HUES64 (cell line): ENCODE results near the gene RYR3.

Experiments
- H3K27ac ChIP-seq: 2 replicates; pipeline ENCODE4 v1.7.0; 2013; ENCODE audit warnings: low read depth, low read length, inconsistent platforms
- H3K27me3 ChIP-seq: 2 replicates; pipeline ENCODE4 v1.6.1; 2013; ENCODE audit warnings: mild to moderate bottlenecking, low read length; ENCODE audit not compliant: insufficient read depth
- H3K36me3 ChIP-seq: 2 replicates; pipeline ENCODE4 v1.6.1; 2013; ENCODE audit warnings: mild to moderate bottlenecking, low read length; ENCODE audit not compliant: insufficient read depth
- H3K4me1 ChIP-seq: 2 replicates; pipeline ENCODE4 v1.6.1; 2013; ENCODE audit warnings: mild to moderate bottlenecking, low read length, moderate library complexity; ENCODE audit not compliant: insufficient read depth
- H3K4me3 ChIP-seq: 2 replicates; pipeline ENCODE4 v1.5.1; 2013; ENCODE audit warnings: mild to moderate bottlenecking, low read length, moderate library complexity
- H3K9ac ChIP-seq: 2 replicates; pipeline ENCODE4 v1.6.1; 2013; ENCODE audit warnings: mild to moderate bottlenecking, low read depth, low read length
- H3K9me3 ChIP-seq: 2 replicates; pipeline ENCODE4 v1.6.1; 2013; ENCODE audit warnings: low read depth, low read length; ENCODE audit not compliant: insufficient read depth
- WGBS: fragments of 150-250, 120-280 bp; methylation state at CpG from one replicate; pipeline ENCODE4 v1.1.7; 2013; ENCODE audit warnings: missing lambda C conversion rate; 5-methylcytosine and 5-hydroxymethylcytosine counted together

The RYR3 gene

GRCh38 chr15:33384307-33384706 is 73.5 kb downstream of the RYR3 start:
- no peak overlapping the region for H3K9ac ChIP-seq
- H3K4me1 ChIP-seq: no peaks in the 10 kb centered on the region
- no peak overlapping the region for H3K4me3 ChIP-seq
- no peaks in the 10 kb centered on the region for H3K9me3 ChIP-seq
- H3K36me3 ChIP-seq: no peaks in the 10 kb centered on the region
- no peaks in the 10 kb centered on the region for H3K27me3 ChIP-seq
- 86% methylated on average over 3 of the region's 3 CpGs for WGBS
- H3K27ac ChIP-seq: no peak overlapping the region

GRCh38 chr15:33392453-33392852 is 81.7 kb downstream of the RYR3 start:
- Histone ChIP-seq H3K4me3 (no peak overlapping the region), H3K4me1 (peaks cover 10% of the 10 kb centered on the region), H3K9ac (no peak overlapping the region), H3K36me3 (no peaks in the 10 kb centered on the region), H3K27ac (no peak overlapping the region), H3K9me3 (no peaks in the 10 kb centered on the region), H3K27me3 (no peaks in the 10 kb centered on the region)
- 96% methylated on average over 2 of the region's 3 CpGs for WGBS

DNA sequence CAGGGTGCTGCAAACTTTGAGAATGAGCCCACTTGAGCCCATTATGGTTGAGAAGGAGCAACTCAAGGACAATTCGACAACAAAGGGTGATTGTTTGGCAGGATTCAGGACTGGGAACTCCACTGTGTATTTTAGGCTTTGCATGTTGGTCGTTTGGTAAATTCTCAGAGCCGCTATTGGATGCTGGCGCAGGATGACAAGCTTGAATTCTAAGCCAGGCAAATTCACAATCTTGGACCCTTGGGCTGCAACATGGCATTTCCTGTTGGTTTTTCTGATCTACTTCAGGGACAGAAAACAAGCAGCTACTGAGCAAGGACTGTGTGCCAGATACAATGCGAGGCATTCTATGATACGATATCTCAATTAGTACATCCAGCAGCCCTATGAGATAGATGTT is 82.8 kb downstream of the RYR3 start:
- 90% methylated on average over 6 of the region's 6 CpGs for WGBS
- no peaks in the 10 kb centered on the region for H3K36me3 ChIP-seq
- H3K27me3 ChIP-seq: no peaks in the 10 kb centered on the region
- no peak overlapping the region for H3K9ac ChIP-seq
- H3K27ac ChIP-seq: no peak overlapping the region
- H3K4me3 ChIP-seq: no peak overlapping the region
- H3K4me1 ChIP-seq: peaks cover 10% of the 10 kb centered on the region
- H3K9me3 ChIP-seq: no peaks in the 10 kb centered on the region

DNA sequence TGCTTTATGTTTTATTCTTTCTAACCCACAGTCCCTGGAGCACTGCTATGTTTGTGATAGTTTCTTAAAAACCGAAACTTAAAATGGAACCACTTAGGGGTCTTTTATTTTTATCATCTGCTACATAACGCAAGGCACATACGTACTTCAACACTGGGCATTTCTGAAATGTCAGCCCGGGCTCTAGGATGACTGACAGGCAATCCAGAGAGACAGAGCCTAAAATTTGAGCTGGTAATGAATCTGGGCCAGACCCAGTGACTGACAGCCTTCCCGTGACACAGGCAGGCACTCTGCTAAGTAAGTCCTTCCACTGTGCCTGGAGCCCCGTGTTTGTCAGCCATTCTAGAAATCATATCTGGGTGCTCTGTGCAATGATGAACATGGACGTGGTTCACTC is 84.6 kb downstream of the RYR3 start:
- H3K9me3 ChIP-seq: no peaks in the 10 kb centered on the region
- no peak overlapping the region for H3K4me3 ChIP-seq
- WGBS: 92% methylated on average over 7 of the region's 7 CpGs
- no peak overlapping the region for H3K27ac ChIP-seq
- no peaks in the 10 kb centered on the region for H3K27me3 ChIP-seq
- H3K36me3 ChIP-seq: no peaks in the 10 kb centered on the region
- H3K4me1 ChIP-seq: peaks cover 10% of the 10 kb centered on the region
- H3K9ac ChIP-seq: no peak overlapping the region

DNA sequence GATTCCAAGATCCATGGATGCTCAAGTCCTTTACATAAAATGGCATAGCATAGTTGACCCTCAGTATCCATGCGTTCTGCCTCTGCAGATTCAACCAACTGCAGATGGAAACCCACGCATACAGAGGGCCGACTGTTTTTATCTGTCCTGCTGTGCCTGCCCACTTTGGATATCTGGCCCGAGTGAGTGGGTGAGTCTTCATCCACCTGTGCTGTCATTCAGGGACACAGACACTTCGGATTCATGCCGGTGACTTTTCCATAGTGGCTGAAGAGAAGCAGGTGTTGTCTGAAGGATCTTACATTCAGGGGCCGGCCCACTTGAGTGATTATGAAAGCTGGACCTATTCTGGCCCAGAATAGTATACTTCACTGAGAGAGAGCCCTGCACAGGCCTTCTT is 85.1 kb downstream of the RYR3 start:
- WGBS: 93% methylated on average over 7 of the region's 7 CpGs
- Histone ChIP-seq H3K9me3 (no peaks in the 10 kb centered on the region), H3K27ac (no peak overlapping the region), H3K4me3 (no peak overlapping the region), H3K36me3 (no peaks in the 10 kb centered on the region), H3K9ac (no peak overlapping the region), H3K4me1 (peaks cover 16% of the 10 kb centered on the region), H3K27me3 (no peaks in the 10 kb centered on the region)

- Histone ChIP-seq H3K36me3 (no peaks in the 10 kb centered on the region), H3K4me1 (peaks cover 19% of the 10 kb centered on the region), H3K4me3 (no peak overlapping the region), H3K27me3 (no peaks in the 10 kb centered on the region), H3K27ac (no peak overlapping the region), H3K9me3 (no peaks in the 10 kb centered on the region), H3K9ac (no peak overlapping the region)
- WGBS: 80% methylated on average over 2 of the region's 2 CpGs
Observed at GRCh38 chr15:33396475-33396874, 85.7 kb downstream of the RYR3 start.

- Histone ChIP-seq H3K27me3 (no peaks in the 10 kb centered on the region), H3K9ac (no peak overlapping the region)
- 93% methylated on average over 9 of the region's 10 CpGs for WGBS
Observed at GRCh38 chr15:33398555-33398954, 87.8 kb downstream of the RYR3 start.

GRCh38 chr15:33400941-33401340 is 90.2 kb downstream of the RYR3 start:
- H3K27ac ChIP-seq: no peak overlapping the region
- peaks cover 19% of the 10 kb centered on the region for H3K4me1 ChIP-seq
- 94% methylated on average over 3 of the region's 3 CpGs for WGBS
- H3K4me3 ChIP-seq: no peak overlapping the region
- H3K27me3 ChIP-seq: no peaks in the 10 kb centered on the region
- H3K9me3 ChIP-seq: no peaks in the 10 kb centered on the region
- H3K36me3 ChIP-seq: no peaks in the 10 kb centered on the region
- no peak overlapping the region for H3K9ac ChIP-seq

More at GRCh38 chr15:33398555-33398954, 87.8 kb downstream of the RYR3 start:
- no peak overlapping the region for H3K4me3 ChIP-seq
- peaks cover 19% of the 10 kb centered on the region for H3K4me1 ChIP-seq
- H3K36me3 ChIP-seq: no peaks in the 10 kb centered on the region
- H3K9me3 ChIP-seq: no peaks in the 10 kb centered on the region
- no peak overlapping the region for H3K27ac ChIP-seq

- Histone ChIP-seq H3K27me3 (no peaks in the 10 kb centered on the region), H3K4me3 (no peak overlapping the region), H3K36me3 (no peaks in the 10 kb centered on the region), H3K9me3 (no peaks in the 10 kb centered on the region), H3K9ac (no peak overlapping the region), H3K4me1 (peaks cover 9% of the 10 kb centered on the region; the same call in 1 of the 2 replicates), H3K27ac (no peak overlapping the region)
- 87% methylated on average over 2 of the region's 2 CpGs for WGBS
Observed at GRCh38 chr15:33402600-33402999, 91.8 kb downstream of the RYR3 start.

- Histone ChIP-seq H3K36me3 (no peaks in the 10 kb centered on the region), H3K9me3 (no peaks in the 10 kb centered on the region), H3K4me1 (peaks cover 9% of the 10 kb centered on the region; the same call in 1 of the 2 replicates), H3K9ac (no peak overlapping the region), H3K27ac (no peak overlapping the region), H3K4me3 (no peak overlapping the region), H3K27me3 (no peaks in the 10 kb centered on the region)
- WGBS: 100% methylated on average over 1 of the region's 1 CpG
Observed at GRCh38 chr15:33405096-33405495, 94.3 kb downstream of the RYR3 start.

- H3K9ac ChIP-seq: no peak overlapping the region
- H3K27me3 ChIP-seq: no peaks in the 10 kb centered on the region
- H3K9me3 ChIP-seq: no peaks in the 10 kb centered on the region
- no peaks in the 10 kb centered on the region for H3K36me3 ChIP-seq
- 96% methylated on average over 6 of the region's 7 CpGs for WGBS
- H3K4me1 ChIP-seq: no peaks in the 10 kb centered on the region
- H3K4me3 ChIP-seq: no peak overlapping the region
- no peak overlapping the region for H3K27ac ChIP-seq
Observed at GRCh38 chr15:33411596-33412540, 101.1 kb downstream of the RYR3 start.
